ENCODE results near the gene CIRBP. TPM values are rescaled to one million over a fixed set of nuclear protein-coding genes. Genes with fewer than 3 reads are reported as not detected.

Gene CIRBP
- polyA plus RNA-seq, 3 donors: 737 to 892 (median 800) TPM

DNA sequence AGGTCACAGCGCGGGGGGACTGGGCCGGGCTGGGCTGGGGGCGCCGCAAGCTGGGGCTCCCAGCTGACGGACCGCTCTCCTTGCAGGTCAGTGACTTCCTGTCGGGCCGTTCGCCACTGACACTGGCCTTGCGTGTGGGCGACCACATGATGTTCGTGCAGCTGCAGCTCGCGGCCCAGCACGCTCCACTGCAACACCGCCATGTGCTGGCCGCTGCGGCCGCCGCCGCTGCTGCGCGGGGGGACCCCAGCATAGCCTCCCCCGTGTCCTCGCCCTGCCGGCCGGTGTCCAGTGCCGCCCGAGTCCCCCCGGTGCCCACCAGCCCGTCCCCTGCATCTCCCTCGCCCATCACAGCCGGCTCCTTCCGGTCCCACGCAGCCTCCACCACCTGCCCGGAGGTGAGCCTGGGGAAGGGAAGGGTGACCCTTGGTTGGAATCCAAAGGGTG lies 15.0 kb upstream of the CIRBP start:
- DNase-seq (ENCODE audit: low read depth in 3 of 3, low spot score in 2 of 3): no peak

GRCh38 chr19:1254530-1255185 lies 14.5 kb upstream of the CIRBP start:
- DNase-seq (ENCODE audit: low read depth in 3 of 3, low spot score in 2 of 3): no peak

DNA sequence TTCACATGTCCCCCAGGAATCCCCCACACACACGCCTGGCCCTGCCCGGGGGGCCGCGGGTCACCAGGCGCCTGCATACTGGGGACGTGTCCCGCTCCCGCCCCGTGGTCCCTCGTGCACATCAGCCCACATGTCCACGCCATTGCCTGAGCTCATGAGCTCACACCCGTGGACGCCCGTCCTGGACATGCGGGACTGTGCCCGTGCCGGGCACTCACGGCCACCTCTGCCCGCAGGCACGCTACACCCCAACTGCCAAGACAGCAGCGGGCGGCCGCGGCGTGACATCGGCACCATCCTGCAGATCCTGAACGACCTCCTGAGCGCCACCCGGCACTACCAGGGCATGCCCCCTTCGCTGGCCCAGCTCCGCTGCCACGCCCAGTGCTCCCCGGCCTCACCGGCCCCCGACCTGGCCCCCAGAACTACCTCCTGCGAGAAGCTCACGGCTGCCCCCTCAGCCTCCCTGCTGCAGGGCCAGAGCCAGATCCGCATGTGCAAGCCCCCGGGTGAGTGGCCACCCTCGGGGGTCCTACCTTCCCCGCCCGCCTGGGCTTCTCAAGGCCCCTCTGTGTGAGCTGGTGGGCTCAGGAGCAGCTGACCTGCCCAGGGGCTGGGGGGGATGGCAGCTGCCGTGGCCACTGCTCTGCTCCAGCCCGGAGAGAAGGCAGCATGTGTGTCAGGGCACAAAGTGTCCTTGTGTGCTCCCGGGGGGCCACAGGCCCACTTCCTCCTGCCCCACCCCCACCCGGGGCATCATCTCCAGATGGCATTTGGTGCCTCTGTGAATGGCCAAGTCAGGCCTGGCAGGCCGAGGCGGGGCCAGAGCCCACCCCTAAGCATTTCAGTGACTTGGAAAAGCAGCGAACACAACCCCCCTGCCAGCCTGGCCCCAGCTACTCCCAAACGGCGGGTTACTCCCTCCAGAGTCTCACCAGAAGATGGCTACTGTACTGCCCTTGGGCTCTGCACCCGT lies 13.7 kb upstream of the CIRBP start:
- DNase-seq (ENCODE audit: low read depth in 3 of 3, low spot score in 2 of 3): no peak

GRCh38 chr19:1256646-1257474 lies 12.3 kb upstream of the CIRBP start:
- DNase-seq (ENCODE audit: low read depth in 3 of 3, low spot score in 2 of 3): no peak

DNA sequence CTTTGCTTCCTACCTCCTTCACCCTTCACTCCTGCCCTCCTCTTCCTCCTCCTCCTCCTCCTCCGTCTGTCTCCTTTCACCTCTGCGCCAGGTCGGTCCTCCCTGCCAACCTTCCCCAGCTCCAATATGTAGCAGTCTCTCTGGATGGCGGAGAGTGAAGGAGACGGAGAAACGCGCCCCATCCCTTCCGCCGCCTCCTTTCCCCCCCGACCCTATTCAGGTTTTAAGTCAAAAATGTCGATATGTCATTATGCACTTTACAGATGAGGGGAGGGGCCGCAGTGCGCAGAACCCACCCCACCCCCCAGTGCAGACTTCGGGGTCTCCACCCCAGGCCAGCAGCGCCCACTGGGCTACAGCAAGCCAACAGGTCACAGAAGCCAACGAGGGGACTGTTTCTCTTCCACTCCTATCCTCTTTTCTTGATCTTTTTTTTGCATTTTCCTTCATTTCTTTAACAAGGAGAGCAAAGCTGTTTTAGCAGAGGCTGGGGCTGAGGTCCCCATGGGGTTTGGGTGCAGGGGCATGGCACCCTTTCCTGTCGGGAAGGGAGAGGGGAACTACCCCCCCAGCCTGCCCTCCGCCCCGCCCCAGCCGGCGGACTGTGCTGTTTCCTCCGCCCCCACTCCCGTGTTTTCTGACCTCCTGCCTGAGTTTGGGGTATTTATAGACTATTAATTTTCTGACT lies 11.5 kb upstream of the CIRBP start:
- no peak for DNase-seq (ENCODE audit: low read depth in 3 of 3, low spot score in 2 of 3)

- no peak for DNase-seq (ENCODE audit: low read depth in 3 of 3, low spot score in 2 of 3)
These were observed 11.0 kb upstream of the CIRBP start for GRCh38 chr19:1258163-1258492.

DNA sequence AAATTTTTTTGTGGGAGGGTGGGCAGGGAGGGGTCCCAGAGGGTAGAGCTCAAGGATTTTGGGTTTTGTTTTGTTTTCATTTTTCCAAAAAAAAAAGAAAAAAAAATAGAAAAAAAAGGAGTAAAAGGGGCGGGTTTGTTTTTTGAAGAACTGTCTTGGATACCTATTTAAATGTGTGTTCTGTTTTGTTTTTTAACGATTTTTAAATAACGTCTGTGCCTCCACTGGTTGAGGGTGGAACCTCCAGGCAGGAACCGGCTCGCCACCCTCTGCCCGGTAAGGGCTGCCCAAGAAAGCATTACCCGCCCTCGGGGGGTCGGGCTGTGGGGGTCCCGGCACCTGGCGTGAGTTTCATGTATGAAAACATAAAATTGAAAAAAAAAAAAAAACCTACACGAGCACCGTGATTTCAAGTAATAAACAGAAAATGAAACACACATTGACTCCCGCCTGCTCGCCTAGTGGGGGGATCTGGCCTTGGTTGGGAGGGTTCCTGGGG lies 10.4 kb upstream of the CIRBP start:
- no peak for DNase-seq (ENCODE audit: low read depth in 3 of 3, low spot score in 2 of 3)

GRCh38 chr19:1259206-1259875 lies 9.8 kb upstream of the CIRBP start:
- no peak for DNase-seq (ENCODE audit: low read depth in 3 of 3, low spot score in 2 of 3)

DNA sequence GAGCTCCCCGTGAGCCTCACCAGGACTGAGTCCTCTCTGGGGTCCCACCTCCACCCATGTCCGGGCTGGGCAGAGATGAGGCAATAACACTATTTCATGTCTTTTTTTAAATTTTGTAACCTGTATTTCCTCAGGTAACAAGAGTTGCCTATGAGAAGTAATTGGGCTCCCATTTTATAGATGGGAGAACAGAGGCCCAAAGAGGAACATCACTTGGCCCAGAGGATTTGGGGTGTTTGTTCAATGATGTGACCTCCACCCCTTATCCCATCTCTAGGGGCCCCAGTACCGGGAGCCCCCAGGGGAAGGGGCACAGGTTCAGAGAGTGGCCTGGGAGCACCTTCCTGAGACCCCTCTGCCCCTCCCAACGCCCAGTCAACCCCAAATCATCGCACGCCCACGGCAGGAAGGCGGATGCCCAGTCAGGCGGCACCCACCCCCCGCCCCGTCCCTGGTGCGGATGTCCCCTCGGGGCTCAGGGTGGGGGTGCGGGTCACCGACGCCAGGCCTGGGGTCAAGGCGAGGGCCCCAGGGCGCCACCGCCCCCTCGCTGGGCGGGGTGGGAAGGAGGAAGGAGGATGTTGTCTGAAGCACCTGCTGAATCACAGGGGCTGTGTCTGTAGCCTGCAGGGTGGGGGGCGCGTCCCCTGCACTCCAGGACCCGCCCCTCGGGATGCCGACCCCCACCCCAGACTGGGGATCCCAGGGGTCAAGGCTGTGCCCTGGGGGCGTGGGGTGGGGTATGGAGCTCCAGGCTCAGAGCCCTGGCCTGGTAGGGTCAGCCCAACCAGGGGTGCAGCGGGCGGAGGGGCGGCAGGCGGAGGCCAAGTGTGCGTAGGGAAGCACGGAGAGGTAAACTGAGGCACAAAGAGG lies 9.0 kb upstream of the CIRBP start:
- no peak for DNase-seq (ENCODE audit: low read depth in 3 of 3, low spot score in 2 of 3)

DNA sequence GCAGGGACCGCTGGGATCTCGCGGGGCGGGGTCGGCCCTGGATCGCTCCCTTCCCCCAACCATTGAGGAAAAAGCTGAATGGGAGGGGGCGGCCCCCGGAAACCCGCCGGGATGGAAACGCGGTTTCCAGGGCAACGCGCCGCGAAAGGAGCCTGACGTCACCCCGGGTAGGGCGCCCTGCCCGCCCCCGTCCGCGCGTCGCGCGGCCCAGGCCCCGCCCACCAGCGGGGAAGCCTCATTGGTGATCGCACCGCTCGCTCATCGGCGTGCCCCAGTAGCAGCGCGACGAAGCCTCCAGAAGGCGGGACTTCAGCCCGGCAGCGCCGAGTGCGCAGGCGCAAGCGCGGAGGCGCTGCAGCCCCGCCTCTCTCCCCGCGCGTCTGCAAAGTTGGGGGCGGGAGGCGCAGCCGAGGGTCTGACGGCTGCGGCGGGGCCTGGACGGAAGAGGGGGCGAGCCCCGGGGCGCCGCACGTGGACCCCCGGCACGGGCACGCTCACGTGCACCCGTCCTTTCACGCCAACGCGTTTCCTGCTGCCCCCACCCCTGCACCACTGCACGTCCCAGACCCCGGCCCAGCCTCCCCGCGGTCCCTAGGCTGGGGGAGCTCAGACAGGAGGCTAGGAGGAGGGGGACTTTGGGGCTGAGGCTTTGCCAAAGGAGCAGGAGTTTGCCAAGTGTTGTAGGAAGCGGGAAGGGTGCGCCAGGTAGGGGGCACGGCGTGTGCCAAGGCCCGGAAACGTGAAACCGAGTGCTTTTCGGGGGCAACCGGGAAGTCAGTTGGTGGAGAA lies 8.2 kb upstream of the CIRBP start:
- peak in 2 of 3 donors; percentile 91 to 92 for DNase-seq (ENCODE audit: low read depth in 3 of 3, low spot score in 2 of 3)

GRCh38 chr19:1261538-1261797 lies 7.7 kb upstream of the CIRBP start:
- no peak for DNase-seq (ENCODE audit: low read depth in 3 of 3, low spot score in 2 of 3)

DNA sequence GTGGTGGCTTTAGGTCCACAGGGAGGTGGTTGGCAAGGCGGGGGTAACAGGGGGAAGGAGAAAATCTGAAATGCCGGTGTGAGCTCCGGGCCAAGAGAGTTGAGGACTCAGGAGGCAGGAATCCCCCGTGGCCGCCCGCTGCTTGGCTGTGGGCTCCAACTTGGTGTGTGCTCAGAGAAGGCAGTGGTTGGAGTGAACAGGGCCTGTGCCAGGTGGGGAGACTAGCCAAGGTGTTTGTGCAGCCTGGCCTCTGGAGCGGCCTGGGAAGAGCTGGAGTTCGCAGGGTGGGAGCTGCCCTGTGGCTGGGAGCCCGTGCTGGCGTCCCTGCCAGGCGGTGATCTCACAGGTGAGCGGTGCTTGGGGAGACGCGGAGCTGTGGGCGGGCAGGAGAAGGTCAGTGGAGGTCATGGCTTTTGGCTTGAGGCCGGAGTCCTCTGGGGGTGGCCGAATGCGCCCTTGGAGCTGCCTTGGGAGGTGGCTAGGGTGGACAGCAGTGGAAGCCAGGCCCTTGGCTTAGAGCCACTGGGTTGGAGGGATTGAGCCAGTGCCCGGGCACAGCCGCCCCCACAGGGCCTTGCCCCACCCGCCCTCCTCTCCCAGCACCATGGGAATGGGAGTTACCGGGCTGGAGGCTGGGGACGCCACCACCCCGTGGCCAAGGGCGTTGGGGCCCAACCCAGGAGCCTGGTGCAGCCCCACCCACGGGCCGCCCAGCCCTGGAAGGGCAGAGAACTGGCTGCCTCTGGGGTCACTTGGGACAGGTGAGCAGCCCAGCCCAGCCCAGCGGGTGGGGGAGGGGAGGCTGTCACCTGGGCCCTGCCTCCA lies 7.1 kb upstream of the CIRBP start:
- no peak for DNase-seq (ENCODE audit: low read depth in 3 of 3, low spot score in 2 of 3)

- no peak for DNase-seq (ENCODE audit: low read depth in 3 of 3, low spot score in 2 of 3)
These were observed 6.5 kb upstream of the CIRBP start for GRCh38 chr19:1262623-1263123.

- no peak for DNase-seq (ENCODE audit: low read depth in 3 of 3, low spot score in 2 of 3)
These were observed 5.9 kb upstream of the CIRBP start for GRCh38 chr19:1263188-1263587.

- no peak for DNase-seq (ENCODE audit: low read depth in 3 of 3, low spot score in 2 of 3)
These were observed 4.1 kb upstream of the CIRBP start for GRCh38 chr19:1264801-1265614.

DNA sequence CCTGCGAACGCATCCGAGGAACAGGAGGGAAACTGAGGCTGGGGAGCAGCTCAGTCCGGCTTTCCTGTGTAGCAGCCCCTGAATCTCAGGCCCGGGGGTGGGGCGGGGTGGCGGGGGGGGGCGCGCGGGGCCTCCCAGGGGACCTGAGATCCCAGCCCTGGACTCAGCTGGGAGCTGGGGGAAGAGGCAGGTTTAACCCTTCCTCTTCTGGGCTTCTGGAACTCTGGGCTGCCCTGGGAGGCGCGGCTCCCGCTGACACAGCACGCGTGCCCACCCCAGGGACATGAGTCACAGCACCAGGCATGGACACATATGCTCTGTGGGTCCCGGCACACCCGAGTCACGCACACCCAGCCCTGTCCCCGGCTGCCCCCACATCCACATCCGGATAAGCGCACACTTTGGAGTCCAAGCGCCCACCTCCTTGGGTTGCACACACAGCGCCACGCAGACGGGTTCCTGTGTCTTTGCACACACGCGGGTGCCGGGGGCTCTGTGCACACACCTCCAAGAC lies 3.5 kb upstream of the CIRBP start:
- no peak for DNase-seq (ENCODE audit: low read depth in 3 of 3, low spot score in 2 of 3)

All from right renal cortex interstitium (tissue), 3 donors.